Activated CD4-positive, alpha-beta memory T cell treated with anti-CD3 and anti-CD28 coated beads, Interleukin-2, amount 10 ng/mL, durations not matched to agents 7 days and 5 days (primary cell): ENCODE results near the gene EDARADD. TPM values are rescaled to one million over a fixed set of nuclear protein-coding genes. Genes with fewer than 3 reads are reported as not detected.
"Not testable (repeated sequence)": the region's sequence is repeated elsewhere in the genome, so short reads cannot be mapped to it uniquely, and the experiment has no call there.

Source experiments
- CTCF ChIA-PET: fragments of 350-600 bp; sonication (Branson Sonifier 250); formaldehyde crosslinking; loops from one replicate; lab custom pipeline; 2021; ENCODE audit warnings: antibody characterized with exemption, inconsistent platforms; lab: Charles Lee
- POLR2A ChIA-PET: fragments of 350-600 bp; sonication (Branson Sonifier 250); formaldehyde crosslinking; loops from one replicate; lab custom pipeline; 2021; ENCODE audit warnings: antibody characterized with exemption; lab: Charles Lee
- DNase-seq: peaks from one replicate; pipeline ENCODE4 v3.0.0-alpha.2; 2020
- H3K27ac Mint-ChIP-seq: one replicate; pipeline ENCODE4 v1.8.0; 2021; ENCODE audit warnings: mild to moderate bottlenecking, mixed read lengths
- H3K27me3 Mint-ChIP-seq: one replicate; pipeline ENCODE4 v1.8.0; 2021; ENCODE audit warnings: mixed read lengths
- H3K36me3 Mint-ChIP-seq: one replicate; pipeline ENCODE4 v1.8.0; 2021; ENCODE audit warnings: low read depth, mixed read lengths
- H3K4me1 Mint-ChIP-seq: one replicate; pipeline ENCODE4 v1.8.0; 2021; ENCODE audit warnings: mixed read lengths
- H3K4me3 Mint-ChIP-seq: one replicate; pipeline ENCODE4 v1.8.0; 2021; ENCODE audit warnings: mild to moderate bottlenecking, mixed read lengths
- H3K9me3 Mint-ChIP-seq: one replicate; pipeline ENCODE4 v1.8.0; 2021; ENCODE audit warnings: mixed read lengths
- total RNA-seq, 2 experiments: library from RNA; stranded (reverse); gene quantifications; one replicate each; pipeline ENCODE4 v1.2.3, GENCODE V29; 2021

Gene EDARADD
- total RNA-seq, 2 experiments from 2014 or later: 5.4 to 6.2 TPM

GRCh38 chr1:236464197-236464596 lies 70.1 kb downstream of the EDARADD start:
- POLR2A ChIA-PET: interaction anchor here (0.7 kb wide), 1 partner anchor 60 kb away, joined by 3 read pairs; the partner anchor contains the start of gene LGALS8

GRCh38 chr1:236465231-236465958 lies 71.3 kb downstream of the EDARADD start:
- Mint-ChIP-seq H3K4me3 (no peak overlapping the region), H3K4me1 (peaks cover 21% of the 10 kb centered on the region), H3K27me3 (peaks cover 2% of the 10 kb centered on the region), H3K36me3 (peaks cover 4% of the 10 kb centered on the region), H3K27ac (peak overlapping the region; percentile 22), H3K9me3 (no peaks in the 10 kb centered on the region)
- POLR2A ChIA-PET: no interaction called here
- CTCF ChIA-PET: no interaction called here
- DNase-seq: no peak

More at GRCh38 chr1:236464197-236464596, 70.1 kb downstream of the EDARADD start:
- H3K9me3 Mint-ChIP-seq, CTCF ChIA-PET, H3K27ac Mint-ChIP-seq, H3K27me3 Mint-ChIP-seq, H3K36me3 Mint-ChIP-seq, H3K4me3 Mint-ChIP-seq, DNase-seq: not testable (repeated sequence)
- peaks cover 21% of the 10 kb centered on the region for H3K4me1 Mint-ChIP-seq

DNA sequence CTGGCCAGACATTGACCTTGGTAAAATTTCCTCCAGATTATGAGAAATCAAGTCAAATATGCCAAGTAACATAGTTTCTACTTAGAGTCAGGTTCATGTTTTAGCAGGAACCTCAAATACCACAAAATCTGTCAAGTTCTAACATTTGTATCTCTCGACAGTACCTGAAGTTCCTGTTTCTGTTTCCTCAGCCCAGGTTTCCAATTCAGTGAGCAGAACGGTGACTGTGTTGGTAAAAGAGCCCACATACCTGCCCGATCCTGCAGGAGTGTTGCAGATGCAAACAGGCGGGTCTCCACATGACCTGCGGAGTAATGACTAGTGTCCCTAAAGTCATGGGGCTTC lies 71.8 kb downstream of the EDARADD start:
- Mint-ChIP-seq H3K4me3 (no peak overlapping the region), H3K27me3 (peaks cover 2% of the 10 kb centered on the region)
- POLR2A ChIA-PET: no interaction called here

DNA sequence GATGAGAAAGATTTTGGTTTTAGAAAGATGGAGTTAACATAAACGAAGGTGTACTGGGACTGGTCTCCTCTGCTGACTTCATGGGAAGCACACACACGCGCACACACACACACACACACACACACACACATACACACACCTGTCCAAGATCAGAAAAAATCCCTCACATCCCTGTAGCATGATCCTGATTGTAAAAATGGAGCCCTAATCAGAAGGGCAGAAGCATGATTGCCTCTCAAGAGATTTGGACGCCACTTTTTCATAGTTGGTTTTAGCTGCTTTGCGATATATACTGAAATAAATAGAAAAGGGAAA lies 73.2 kb downstream of the EDARADD start:
- CTCF ChIA-PET: interaction anchor here (0.7 kb wide), 1 partner anchor 15 kb away, joined by 3 read pairs; no protein-coding TSS in a partner anchor
- peaks cover 21% of the 10 kb centered on the region for H3K4me1 Mint-ChIP-seq

More for the DNA sequence above, 71.8 kb downstream of the EDARADD start:
- H3K36me3 Mint-ChIP-seq: peaks cover 4% of the 10 kb centered on the region
- peak overlapping the region; percentile 22 for H3K27ac Mint-ChIP-seq
- no peaks in the 10 kb centered on the region for H3K9me3 Mint-ChIP-seq
- DNase-seq: no peak
- H3K4me1 Mint-ChIP-seq: peaks cover 21% of the 10 kb centered on the region
- CTCF ChIA-PET: no interaction called here

DNA sequence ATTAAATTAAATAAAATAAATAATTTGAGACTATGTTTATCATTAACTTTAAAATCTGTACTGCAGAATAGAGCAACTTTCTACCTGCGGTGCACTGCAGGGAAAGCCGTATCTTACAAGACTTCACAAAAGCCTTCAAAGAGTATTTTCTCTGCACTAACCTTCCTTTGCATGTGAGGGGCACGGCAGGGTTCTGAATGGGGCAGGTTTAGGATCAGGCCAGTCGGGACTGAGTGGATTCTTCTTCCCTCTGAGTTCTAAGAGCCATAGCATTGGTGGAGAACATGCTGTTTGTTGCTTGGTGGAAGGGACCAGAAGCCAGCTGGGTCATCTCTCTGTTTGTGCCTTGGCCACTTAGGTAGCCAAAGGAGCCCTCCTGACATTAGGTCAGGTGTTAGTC lies 74.5 kb downstream of the EDARADD start:
- CTCF ChIA-PET: no interaction called here
- no peak overlapping the region for H3K27ac Mint-ChIP-seq

More for the DNA sequence above, 73.2 kb downstream of the EDARADD start:
- Mint-ChIP-seq H3K36me3 (peaks cover 4% of the 10 kb centered on the region), H3K27ac (no peak overlapping the region), H3K27me3 (peaks cover 2% of the 10 kb centered on the region), H3K4me3 (no peak overlapping the region), H3K9me3 (no peaks in the 10 kb centered on the region)
- POLR2A ChIA-PET: no interaction called here
- DNase-seq: no peak

DNA sequence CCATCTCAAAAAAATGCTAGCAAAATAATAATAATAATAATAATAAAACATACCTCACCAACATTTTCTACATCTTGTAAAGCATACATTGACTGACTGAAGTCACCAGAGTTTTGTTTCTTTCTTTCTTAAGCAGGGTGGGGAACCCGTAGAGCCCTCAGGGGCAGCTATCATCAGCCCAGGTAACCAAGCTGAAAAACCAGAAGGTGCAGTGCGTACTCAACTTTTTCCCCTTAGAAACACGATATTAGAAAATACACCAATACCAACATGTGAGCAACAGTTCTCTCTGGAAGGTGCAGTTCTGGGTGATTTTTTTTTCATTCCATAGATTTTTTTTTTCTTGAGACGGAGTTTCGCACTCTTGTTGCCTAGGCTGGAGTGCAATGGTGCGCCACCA lies 75.4 kb downstream of the EDARADD start:
- CTCF ChIA-PET: no interaction called here
- POLR2A ChIA-PET: interaction anchor here (0.5 kb wide), 1 partner anchor 50 kb away, joined by 3 read pairs; no protein-coding TSS in a partner anchor

More for the DNA sequence above, 74.5 kb downstream of the EDARADD start:
- H3K4me3 Mint-ChIP-seq: no peak overlapping the region
- H3K36me3 Mint-ChIP-seq: peaks cover 4% of the 10 kb centered on the region
- peaks cover 2% of the 10 kb centered on the region for H3K27me3 Mint-ChIP-seq
- DNase-seq: no peak
- H3K9me3 Mint-ChIP-seq: no peaks in the 10 kb centered on the region
- POLR2A ChIA-PET: no interaction called here
- peaks cover 21% of the 10 kb centered on the region for H3K4me1 Mint-ChIP-seq

GRCh38 chr1:236471096-236471495 lies 77.0 kb downstream of the EDARADD start:
- peaks cover 2% of the 10 kb centered on the region for H3K27me3 Mint-ChIP-seq
- ChIA-PET CTCF (no interaction called here), POLR2A (no interaction called here)
- peaks cover 5% of the 10 kb centered on the region for H3K4me1 Mint-ChIP-seq
- H3K36me3 Mint-ChIP-seq: no peaks in the 10 kb centered on the region
- no peak for DNase-seq
- no peak overlapping the region for H3K27ac Mint-ChIP-seq
- H3K4me3 Mint-ChIP-seq: no peak overlapping the region
- no peaks in the 10 kb centered on the region for H3K9me3 Mint-ChIP-seq

More for the DNA sequence above, 75.4 kb downstream of the EDARADD start:
- Mint-ChIP-seq H3K27me3 (peaks cover 2% of the 10 kb centered on the region), H3K4me1 (peaks cover 21% of the 10 kb centered on the region), H3K9me3 (no peaks in the 10 kb centered on the region), H3K27ac (no peak overlapping the region), H3K36me3 (peaks cover 4% of the 10 kb centered on the region), H3K4me3 (no peak overlapping the region)
- no peak for DNase-seq

DNA sequence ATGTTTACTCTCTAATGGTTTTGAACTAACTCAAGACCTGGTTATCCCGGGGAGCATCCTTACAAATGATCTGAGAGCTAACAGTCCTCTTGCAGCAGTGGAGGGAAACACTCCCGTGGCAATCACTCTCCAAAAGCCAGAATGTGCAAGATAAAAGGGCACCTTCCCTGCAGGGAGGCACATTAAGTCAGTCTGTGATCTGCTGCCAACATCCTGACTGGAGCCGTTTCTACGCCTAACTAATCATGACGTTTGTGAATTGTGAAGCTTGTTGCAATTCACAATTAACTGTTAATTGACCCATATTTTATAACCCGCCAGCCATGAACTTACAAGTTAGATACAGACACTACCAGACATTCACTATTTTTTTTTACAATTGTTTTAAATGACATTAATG lies 77.6 kb downstream of the EDARADD start:
- ChIA-PET CTCF (no interaction called here), POLR2A (interaction anchor here (0.6 kb wide), 1 partner anchor 362 kb away, joined by 3 read pairs; no protein-coding TSS in a partner anchor)
- Mint-ChIP-seq H3K9me3 (no peaks in the 10 kb centered on the region), H3K27me3 (no peaks in the 10 kb centered on the region), H3K36me3 (no peaks in the 10 kb centered on the region), H3K4me3 (no peak overlapping the region), H3K4me1 (no peaks in the 10 kb centered on the region), H3K27ac (no peak overlapping the region)
- no peak for DNase-seq

GRCh38 chr1:236472850-236473788 lies 79.0 kb downstream of the EDARADD start:
- no peaks in the 10 kb centered on the region for H3K36me3 Mint-ChIP-seq
- H3K27me3 Mint-ChIP-seq: no peaks in the 10 kb centered on the region
- no peak overlapping the region for H3K4me3 Mint-ChIP-seq
- CTCF ChIA-PET: interaction anchor here (0.6 to 1.1 kb wide), 2 partner anchors 12 to 951 kb away, joined by 3 read pairs; no protein-coding TSS in a partner anchor
- DNase-seq: no peak
- no peaks in the 10 kb centered on the region for H3K9me3 Mint-ChIP-seq
- H3K4me1 Mint-ChIP-seq: no peaks in the 10 kb centered on the region
- POLR2A ChIA-PET: no interaction called here
- no peak overlapping the region for H3K27ac Mint-ChIP-seq

DNA sequence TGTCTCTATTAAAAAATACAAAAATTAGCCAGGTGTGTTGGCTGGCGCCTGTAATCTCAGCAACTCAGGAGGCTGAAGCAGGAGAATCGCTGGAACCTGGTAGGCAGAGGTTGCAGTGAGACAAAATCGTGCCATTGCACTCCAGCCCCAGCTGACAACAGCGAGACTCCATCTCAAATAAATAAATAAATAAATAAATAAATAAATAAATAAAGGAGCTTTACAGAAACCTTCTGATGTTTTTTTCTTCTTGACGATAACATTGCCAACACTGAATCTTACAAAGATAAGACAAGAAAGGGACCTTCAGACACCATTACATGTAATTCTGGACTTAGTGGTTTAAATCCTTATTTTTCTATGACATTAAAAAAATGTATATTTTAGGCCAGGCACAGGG lies 81.9 kb downstream of the EDARADD start:
- H3K36me3 Mint-ChIP-seq: no peaks in the 10 kb centered on the region
- no peaks in the 10 kb centered on the region for H3K4me1 Mint-ChIP-seq
- ChIA-PET POLR2A (no interaction called here), CTCF (interaction anchor here (1.4 kb wide), 1 partner anchor 25 kb away, joined by 4 read pairs; no protein-coding TSS in a partner anchor)
- no peak overlapping the region for H3K4me3 Mint-ChIP-seq
- H3K27me3 Mint-ChIP-seq: no peaks in the 10 kb centered on the region
- no peak overlapping the region for H3K27ac Mint-ChIP-seq
- H3K9me3 Mint-ChIP-seq: no peaks in the 10 kb centered on the region
- no peak for DNase-seq

- POLR2A ChIA-PET: no interaction called here
- peaks cover 2% of the 10 kb centered on the region for H3K27me3 Mint-ChIP-seq
- no peak overlapping the region for H3K27ac Mint-ChIP-seq
- H3K36me3 Mint-ChIP-seq: peaks cover 9% of the 10 kb centered on the region
- no peak overlapping the region for H3K4me3 Mint-ChIP-seq
- H3K9me3 Mint-ChIP-seq: no peaks in the 10 kb centered on the region
- CTCF ChIA-PET: no interaction called here
- H3K4me1 Mint-ChIP-seq: no peaks in the 10 kb centered on the region
- DNase-seq: no peak
These were observed 86.8 kb downstream of the EDARADD start for GRCh38 chr1:236480758-236481436.

- Mint-ChIP-seq H3K27me3 (peaks cover 2% of the 10 kb centered on the region), H3K4me1 (peaks cover 4% of the 10 kb centered on the region), H3K36me3 (peaks cover 9% of the 10 kb centered on the region), H3K4me3 (no peak overlapping the region), H3K9me3 (no peaks in the 10 kb centered on the region), H3K27ac (no peak overlapping the region)
- DNase-seq: no peak
- ChIA-PET CTCF (no interaction called here), POLR2A (no interaction called here)
These were observed 90.4 kb downstream of the EDARADD start for GRCh38 chr1:236484310-236484971.
